HG02973 (cell line): ENCODE data around the gene GATM.

ENCODE experiments used
- ATAC-seq: cut with Tn5 transposase; IDR thresholded peaks from one replicate; pipeline ENCODE4 v1.9.1; 2021; ENCODE audit warnings: moderate library complexity; ENCODE audit not compliant: unreplicated experiment

The GATM gene

DNA sequence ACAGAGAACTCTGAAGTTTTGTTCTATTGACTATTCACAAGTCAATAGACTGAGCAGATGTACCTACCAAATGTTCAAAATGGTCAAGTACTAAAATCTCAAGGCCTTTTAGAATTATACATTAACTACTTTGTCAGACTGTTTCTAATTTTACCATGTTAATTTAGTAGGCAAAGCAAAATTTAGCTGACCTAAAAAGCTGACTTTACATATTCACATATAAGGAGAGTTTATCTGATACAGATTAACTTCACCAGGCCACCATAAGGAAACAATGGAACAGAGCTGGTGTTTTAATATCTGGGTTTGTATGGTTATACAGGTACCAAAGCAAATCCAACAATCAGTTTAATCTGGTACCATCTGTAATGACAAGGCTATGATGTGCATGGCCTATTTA lies 15.9 kb downstream of the GATM start:
- no peak for ATAC-seq

DNA sequence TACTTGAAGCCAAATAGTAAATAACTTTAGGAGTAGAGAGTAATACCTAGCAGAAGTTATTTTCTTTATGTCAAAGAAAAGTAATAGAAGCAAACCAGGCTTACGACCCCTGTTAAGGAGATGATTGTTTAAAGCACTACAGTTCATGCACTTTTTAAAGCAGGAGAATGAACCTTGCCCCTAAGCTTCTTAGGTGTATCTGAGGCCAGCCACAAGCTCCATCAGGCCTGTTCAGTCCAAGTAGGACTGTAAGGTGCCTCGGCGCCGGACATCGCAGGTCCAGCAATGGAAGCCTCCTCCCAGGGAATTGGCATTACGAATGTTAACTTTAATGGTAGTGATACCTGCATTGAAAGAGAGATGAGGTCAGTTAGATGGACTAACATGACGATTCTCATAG lies 16.5 kb downstream of the GATM start:
- ATAC-seq = no peak

DNA sequence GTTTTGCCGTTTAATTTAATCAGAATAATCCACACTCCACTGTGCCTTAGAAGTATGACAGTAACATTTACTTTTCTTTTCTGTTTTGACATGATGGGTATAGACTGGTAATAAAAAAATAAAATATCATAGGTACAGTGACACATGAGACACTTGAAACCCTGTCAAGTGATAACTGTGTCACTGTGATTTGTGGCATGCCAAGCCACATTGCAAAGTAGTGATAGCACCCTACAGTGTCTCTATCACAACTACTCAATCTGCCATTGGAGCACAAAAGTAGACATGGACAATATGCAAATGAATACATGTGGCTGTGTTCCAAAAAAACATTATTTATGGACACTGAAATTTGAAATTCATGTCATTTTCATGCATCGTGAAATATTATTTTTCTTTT lies 22.5 kb downstream of the GATM start:
- no peak for ATAC-seq

DNA sequence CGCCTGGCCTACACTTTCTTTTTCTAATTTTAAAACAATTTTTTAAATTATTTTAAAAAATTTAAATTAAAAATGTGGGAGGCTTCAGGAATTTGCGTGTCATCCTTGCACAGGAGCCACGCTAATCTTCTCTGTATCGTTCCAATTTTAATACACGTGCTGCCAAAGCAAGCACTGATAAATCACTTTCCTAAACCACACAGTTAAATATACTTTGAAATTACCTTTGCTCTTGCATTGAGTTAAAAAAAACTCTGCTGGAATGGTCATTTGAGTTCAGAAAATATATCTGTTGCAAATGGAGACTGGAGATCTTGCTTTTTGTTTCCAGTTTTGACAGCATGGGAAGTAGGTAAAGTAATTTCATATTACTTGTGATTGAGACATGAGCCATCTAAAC lies 23.6 kb downstream of the GATM start:
- ATAC-seq = no peak

DNA sequence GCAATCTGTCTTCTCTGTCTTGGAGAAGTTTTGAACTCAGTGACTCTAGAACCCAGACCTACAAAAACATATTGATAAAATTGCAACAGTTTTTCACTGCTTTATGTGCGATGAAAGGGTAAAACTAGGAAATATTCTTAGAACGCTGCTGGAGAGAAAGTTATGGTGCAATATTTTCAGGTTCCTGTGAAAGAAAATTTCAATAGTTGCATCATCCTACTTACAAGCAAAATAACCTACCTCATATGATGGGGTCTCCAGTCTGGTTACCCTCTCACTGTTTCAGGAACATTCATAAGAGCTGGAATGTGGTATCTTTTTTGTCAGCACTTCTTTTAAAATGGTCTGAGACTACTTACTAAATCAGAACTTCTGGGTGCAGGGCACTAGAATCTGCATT lies 27.1 kb downstream of the GATM start:
- ATAC-seq = no peak

DNA sequence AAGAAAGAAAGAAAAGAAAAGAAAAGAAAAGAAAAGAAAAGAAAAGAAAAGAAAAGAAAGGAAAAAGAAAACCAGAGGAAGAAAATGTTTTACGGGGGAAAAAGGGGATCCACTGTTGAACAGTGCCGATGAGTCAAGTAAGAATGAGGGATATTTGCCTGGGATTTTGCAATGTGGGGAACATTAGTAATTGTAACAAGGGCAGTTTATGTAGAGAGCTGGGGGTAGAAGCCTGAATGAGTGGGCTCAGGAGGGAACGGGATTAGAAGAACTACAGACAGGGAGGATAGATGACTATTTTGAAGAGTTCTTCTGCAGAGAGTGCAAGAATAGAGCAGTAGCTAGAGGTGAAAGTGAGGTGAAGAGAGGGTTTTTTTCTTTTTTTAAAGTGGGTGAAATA lies 28.7 kb downstream of the GATM start:
- ATAC-seq = no peak

DNA sequence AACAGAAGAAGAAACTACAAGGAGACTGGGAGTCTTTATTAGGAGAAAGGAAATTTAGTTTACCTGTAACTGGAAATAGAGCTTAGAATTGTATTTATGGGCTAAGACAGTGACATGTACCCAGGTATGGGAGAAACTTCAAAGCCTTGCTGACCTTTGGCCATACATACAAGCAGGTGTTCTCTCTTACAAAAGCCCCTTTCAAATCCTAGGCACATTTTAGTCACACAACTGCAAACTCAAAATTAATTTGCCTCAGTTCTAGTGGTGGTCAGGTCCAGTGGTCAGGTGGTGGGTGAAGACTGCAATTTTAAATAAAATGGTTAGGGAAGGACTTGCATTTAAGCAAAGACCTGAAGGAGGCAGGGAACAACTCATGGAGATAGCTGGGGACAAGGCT lies 30.4 kb downstream of the GATM start:
- no peak for ATAC-seq

DNA sequence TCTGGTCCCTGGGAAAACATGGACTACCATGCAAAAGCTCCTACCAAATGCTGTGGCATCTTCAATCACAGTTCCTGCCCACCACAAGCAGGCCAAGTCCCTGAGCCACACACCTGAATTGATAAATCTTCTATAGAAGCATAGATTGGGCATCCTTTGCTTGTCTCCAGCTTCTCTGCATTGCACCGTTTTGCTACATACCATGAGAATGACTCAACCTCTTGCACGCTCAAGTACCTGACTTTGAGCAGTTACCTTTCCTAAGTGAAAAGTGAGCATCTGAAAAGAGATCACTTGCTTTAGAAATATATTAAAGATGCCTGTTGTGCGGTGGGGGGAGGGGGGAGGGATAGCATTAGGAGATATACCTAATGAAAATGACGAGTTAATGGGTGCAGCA lies 31.3 kb downstream of the GATM start:
- no peak for ATAC-seq

DNA sequence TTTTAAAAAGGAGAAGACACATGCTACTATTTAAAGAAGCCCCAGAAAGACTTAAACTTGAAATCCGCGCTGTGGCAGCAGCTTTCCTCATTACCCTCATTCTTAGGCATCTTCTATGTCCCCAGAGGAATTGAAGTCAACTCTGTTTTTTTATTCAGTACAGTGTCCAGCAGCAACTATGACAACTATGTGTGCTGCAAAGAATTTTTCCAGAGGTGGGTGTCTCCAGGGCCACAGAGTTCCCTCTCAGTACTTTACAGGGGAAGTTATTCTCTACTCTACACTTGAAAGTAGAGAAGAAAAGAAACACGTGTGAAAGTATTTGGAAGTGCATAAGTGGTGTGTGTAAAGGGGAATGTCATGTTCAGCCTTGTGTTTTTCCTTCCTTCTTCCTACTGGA lies 32.0 kb downstream of the GATM start:
- no peak for ATAC-seq

DNA sequence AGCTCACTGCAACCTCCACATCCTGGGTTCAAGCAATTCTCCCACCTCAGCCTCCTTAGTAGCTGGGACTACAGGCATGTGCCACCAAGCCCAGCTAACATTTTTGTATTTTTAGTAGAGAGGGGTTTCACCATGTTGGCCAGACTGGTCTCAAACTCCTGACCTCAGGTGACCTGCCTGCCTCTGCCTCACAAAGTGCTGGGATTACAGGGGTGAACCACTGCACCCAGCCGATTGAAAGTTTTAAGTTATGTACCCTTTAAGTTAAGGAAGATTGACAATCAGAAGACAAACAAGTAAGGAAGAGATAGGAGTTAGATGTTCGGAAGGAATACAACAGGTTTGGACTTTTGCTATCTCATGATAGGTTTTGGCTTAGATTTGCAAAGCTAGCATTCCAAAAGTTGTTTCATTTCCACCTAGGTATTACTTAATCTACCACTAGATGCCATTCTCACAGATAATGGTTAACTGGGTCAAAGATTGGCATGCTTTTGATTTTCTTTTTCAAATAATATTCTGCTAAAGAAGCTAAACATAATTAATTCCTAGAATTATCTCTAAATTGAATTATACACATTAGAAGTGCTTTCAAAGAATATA lies 35.0 kb downstream of the GATM start:
- ATAC-seq = no peak

DNA sequence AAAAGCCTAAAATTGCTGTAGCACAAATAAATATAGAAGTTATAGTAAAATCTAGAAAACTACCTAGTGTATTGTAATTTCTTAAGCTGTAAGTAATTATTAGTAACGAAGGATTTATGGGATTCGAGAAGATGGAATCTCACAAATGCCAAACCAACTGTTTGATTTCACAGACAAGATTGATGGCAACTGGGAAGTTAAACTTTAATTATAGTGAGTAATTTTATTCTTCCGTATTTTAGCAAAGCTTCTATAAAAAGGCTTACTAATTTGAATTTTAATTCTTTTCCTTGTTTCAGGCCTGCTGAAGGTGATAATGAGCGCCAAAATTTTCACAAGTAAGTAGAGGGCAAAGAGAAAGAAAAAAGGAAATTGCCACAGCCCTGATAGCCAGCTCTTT lies 36.6 kb downstream of the GATM start:
- ATAC-seq = no peak

DNA sequence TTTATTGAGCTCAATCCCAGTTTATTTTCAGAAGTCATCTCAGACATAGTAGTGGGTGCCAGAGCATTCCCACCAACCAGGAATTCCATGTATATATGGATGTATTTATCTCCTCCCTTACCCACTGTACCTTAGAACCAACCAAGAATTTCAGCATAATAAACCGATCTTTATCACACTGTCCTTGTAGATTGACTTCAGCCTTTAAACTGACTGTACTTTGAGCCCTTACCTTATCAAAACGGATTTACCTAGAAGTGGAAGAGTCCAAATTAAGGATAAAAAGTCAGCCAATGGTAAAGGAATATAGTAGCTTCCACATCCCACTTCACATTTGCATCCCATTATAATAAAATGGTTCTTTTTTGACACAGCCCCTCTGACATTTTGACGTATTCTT lies 37.9 kb downstream of the GATM start:
- no peak for ATAC-seq

DNA sequence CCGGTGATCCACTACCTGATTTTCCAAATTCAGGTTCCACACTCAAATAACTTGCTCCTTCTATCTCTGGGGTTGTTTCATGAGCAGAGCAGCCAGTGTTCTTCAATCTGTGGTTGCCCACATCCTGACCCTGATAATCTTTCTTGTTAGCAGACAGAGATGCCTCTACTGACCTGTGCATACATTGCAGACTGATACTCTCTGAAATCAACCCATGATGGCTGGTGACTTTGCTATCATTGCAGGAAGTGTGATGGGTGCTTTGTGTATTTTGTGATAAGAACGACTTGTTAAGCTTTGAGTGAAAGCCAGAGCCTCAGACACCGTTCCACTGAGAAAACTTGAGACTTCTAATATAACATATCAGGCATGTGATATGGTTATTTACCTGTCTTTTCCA lies 39.9 kb downstream of the GATM start:
- no peak for ATAC-seq

DNA sequence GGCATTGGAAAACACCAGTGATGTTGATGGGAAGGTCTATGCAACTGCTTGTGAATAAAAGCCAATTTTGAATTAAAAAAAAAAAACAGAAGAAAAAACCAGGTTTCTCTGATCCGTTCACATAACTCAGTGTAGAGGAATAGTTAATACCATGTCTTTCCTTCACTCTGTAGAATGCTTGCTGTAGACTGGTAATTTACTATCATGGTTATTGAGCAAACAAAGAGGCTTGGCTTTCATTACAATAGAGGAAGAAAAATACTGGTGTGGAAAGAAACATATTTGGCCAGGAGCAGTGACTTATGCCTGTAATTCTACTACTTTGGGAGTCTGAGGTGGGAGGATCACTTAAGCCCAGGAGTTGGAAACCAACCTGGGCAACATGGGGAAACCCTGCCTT lies 41.1 kb downstream of the GATM start:
- no peak for ATAC-seq

DNA sequence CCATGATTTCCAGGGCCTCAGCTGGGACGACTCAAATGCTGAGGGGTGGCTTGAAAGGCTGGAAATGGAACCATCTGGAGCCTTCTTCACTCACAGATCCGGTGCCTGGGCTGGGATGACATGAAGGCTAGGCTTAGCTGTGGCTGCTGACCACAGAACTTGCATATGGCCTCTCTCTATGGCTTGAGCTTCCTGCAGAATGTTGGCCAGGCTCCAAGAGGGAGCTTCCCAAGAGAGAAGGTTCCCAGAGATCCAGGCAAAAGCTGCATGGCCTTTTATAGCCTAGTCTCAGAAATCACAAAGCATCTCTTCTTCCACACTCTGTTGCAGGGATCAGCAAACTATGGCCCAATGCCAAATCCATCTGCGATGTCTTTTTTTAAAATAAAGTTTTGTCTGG lies 44.8 kb downstream of the GATM start:
- ATAC-seq = no peak

DNA sequence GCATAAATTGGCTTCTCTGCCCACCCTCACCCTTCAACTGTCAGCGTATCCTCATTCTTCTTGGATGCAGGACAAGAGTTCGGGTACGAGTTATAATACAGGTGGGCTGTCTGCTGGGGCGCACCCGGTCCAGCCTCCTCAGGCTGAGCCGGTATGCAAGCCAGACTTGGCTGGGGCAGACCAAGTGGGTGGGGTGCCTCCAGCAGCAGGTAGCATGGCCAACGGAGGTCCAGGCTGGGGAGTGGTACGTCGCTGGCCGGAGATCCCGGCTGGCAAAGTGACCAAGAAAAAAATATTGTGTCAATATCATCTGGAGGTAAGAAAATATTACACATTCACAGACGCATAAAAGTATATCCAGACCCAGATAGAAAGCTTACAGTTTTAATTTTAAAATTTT lies 45.6 kb downstream of the GATM start:
- ATAC-seq = no peak

DNA sequence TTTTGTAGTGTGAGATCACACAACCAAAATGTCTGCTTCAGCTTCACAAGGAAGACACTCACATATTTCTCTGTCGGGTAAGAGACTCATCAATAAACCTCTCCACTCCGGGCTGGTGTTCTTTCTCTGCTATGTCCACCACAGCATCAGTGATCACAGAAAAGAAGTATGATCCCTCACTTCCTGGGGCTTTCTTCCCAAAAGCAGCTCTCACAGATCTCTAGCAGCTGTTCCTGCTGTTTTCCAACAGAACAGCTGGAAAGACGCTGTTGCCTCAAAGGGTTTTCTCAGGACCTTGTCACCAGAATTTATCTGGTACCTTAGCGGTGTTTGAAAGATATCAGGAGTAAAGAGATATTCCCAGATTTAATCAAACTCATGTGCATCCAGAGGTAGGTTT lies 46.4 kb downstream of the GATM start:
- ATAC-seq = no peak

DNA sequence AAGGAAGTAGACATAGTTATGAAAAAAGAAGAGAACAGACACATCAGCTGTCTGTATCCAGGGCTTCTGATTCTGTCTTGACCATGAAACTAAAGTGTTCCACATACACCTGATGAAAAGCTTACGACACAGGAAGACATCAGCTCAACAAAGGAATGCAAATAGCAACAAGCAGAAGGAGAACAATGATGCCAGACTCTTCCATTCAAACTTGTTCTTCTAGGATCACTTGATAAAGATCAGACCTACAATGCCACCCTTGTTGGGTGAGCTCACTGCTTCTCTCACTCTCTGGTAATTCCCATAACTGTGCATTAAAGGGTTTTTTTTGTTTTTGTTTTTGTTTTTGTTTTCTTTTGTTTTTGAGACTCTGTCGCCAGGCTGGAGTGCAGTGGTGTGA lies 49.7 kb downstream of the GATM start:
- ATAC-seq = no peak

DNA sequence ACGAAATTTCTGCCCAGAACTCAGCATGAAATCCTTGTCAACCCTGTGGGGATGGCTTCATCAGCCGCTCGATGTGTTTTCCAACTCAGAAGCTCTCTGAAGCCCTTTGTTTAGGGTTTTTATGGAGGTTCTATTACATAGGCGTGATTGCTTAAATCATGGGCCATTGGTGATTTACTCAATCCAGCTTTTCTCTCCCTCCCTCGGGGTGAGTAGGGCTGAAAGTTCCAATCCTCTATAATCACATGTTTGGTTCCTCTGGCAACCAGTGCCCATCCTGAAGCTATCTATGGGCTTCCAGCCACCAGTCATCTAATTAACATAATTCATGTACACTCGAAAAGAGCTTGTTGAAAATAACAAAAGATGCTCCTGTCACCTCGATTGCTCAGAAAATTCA lies 51.6 kb downstream of the GATM start:
- no peak for ATAC-seq

DNA sequence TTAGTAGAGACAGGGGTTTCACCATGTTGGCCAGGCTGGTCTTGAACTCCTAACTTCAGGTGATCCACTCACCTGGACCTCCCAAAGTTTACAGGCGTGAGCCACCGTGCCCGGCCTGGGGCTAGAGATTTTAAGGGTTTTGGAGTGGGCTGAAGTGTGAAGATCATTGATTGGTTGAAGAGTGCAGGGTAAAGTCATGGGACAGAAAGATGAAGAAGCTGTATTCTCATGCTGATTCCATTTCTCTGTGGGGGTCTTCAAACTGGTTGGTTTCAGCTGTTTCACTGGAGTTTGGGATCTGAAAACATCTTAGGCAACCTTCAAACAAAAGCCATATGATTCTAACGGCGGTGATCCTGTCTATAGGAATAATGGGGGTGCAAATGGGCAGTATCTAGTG lies 52.1 kb downstream of the GATM start:
- no peak for ATAC-seq

DNA sequence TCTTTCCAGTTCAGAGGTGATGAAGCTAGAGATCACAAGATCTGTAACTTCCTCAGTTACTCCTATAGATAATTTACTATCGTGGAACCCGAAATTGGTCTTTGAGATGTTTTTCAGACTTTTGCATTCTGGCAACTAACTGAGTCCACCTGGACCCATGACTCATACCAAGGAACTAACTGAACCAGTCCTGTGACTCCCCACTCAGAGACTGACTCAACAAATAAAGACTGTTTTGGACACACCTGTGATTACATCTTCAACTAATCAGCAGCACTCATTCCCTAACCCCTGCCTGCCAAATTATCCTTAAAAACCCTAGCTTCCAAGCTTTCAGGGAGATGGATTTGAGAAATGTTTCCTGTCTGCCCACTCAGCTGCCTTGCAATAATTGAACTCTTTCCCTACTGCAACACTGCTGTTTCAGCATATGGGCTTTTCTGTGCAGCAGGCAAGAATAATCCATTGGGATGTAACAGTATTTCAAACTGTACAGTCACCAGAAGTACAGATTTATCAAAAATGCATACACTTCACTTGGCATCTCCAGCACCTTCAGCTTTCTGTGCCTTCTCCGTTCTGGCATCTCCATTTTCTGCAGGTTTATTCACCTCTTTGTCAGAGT lies 57.7 kb downstream of the GATM start:
- no peak for ATAC-seq

DNA sequence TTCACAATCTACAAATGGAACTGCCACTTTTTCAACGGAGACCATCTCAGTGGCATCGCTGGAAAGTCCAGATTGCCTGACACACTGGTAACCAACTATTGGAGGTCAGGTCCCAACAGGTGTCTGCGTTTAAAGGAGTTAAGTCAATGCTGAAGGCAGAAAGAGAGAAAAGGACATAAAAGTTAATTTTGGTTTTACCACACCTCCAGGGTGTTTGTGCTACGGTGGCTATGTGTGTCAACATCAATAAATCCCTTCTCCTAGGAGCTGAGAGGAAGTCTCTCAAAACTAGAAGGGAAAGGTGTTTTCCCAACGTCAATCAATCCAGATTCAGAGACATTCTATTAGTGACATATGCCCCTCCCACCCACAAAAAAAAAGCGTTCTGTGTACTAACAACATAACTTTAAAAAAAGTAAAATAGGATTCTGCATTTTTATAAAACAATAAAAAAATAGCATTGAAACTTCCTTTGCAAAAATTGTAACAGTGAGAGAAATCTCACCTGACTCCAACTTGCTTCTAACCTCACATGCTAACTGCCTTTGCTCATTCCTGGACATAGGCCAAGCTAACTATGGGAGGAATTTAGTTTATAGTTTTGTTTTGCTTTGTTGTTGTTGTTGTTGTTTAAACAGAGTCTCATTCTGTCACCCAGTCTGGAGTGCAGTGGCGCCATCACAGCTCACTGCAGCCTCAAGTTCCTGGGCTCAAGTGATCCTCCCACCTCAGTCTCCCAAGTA lies 58.7 kb downstream of the GATM start:
- no peak for ATAC-seq

DNA sequence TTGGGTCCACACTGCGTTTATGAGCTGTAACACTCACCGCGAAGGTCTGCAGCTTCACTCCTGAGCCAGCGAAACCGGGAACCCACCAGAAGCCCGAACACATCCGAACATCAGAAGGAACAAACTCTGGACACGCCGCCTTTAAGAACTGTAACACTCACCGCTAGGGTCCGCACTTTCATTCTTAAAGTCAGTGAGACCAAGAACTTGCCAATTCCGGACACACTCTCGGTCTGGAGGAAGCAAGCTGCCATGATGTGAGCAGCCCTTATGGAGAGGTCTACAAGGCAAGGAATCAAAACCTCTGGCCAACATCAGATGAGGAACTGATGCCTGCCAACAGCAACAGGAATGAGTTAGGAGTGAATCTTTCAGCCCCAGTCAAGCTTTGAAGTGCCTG lies 63.4 kb downstream of the GATM start:
- ATAC-seq = peak; percentile 53
